22Rv1 (cell line): ENCODE measurements around the gene WDR3.

ENCODE experiments used
- CTCF ChIP-seq: fragments of 450-650 bp; IDR thresholded peaks from 2 replicates; pipeline ENCODE4 v1.5.1; 2017; ENCODE audit warnings: mild to moderate bottlenecking
- ZFX ChIP-seq: fragments of 450-650 bp; IDR thresholded peaks from 2 replicates; pipeline ENCODE4 v1.6.1; 2017; ENCODE audit warnings: antibody characterized with exemption, borderline replicate concordance

- TF ChIP-seq CTCF (no peak), ZFX (no peak)
Observed at GRCh38 chr1:117883616-117884015, 45.9 kb upstream of the WDR3 start.
